ENCODE data around the gene NAV2. TPM values are rescaled to one million over a fixed set of nuclear protein-coding genes. Genes with fewer than 3 reads are reported as not detected.

The NAV2 gene
- total RNA-seq, 1 donor from 2014 or later, result 11.1 TPM

GRCh38 chr11:19845626-19846025 is 133.0 kb downstream of the NAV2 start:
- no peak for DNase-seq (ENCODE audit: low read depth)
- TF ChIP-seq, protein P1, sequence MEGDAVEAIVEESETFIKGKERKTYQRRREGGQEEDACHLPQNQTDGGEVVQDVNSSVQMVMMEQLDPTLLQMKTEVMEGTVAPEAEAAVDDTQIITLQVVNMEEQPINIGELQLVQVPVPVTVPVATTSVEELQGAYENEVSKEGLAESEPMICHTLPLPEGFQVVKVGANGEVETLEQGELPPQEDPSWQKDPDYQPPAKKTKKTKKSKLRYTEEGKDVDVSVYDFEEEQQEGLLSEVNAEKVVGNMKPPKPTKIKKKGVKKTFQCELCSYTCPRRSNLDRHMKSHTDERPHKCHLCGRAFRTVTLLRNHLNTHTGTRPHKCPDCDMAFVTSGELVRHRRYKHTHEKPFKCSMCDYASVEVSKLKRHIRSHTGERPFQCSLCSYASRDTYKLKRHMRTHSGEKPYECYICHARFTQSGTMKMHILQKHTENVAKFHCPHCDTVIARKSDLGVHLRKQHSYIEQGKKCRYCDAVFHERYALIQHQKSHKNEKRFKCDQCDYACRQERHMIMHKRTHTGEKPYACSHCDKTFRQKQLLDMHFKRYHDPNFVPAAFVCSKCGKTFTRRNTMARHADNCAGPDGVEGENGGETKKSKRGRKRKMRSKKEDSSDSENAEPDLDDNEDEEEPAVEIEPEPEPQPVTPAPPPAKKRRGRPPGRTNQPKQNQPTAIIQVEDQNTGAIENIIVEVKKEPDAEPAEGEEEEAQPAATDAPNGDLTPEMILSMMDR (IDR thresholded peaks at IDR 0.05; ENCODE audit: insufficient read depth, low read length, severe bottlenecking), result no peak
- no peaks in the 10 kb centered on the region for H3K27me3 ChIP-seq (ENCODE audit: control insufficient read depth, insufficient read depth, low read length)
- no peak for FAIRE-seq
- no peak overlapping the region for H3K4me3 ChIP-seq (ENCODE audit: low read depth, low read length)
- H3K36me3 ChIP-seq (ENCODE audit: control insufficient read depth, insufficient read depth, low read length), result no peaks in the 10 kb centered on the region

- Histone ChIP-seq H3K4me3 (ENCODE audit: low read depth, low read length) (no peak overlapping the region), H3K36me3 (ENCODE audit: control insufficient read depth, insufficient read depth, low read length) (no peaks in the 10 kb centered on the region), H3K27me3 (ENCODE audit: control insufficient read depth, insufficient read depth, low read length) (no peaks in the 10 kb centered on the region)
- FAIRE-seq (no peak), DNase-seq (ENCODE audit: low read depth) (no peak)
- TF ChIP-seq, protein P1 (IDR thresholded peaks at IDR 0.05; ENCODE audit: insufficient read depth, low read length, severe bottlenecking), result no peak
Measured at GRCh38 chr11:19846654-19847305, 134.1 kb downstream of the NAV2 start.

DNA sequence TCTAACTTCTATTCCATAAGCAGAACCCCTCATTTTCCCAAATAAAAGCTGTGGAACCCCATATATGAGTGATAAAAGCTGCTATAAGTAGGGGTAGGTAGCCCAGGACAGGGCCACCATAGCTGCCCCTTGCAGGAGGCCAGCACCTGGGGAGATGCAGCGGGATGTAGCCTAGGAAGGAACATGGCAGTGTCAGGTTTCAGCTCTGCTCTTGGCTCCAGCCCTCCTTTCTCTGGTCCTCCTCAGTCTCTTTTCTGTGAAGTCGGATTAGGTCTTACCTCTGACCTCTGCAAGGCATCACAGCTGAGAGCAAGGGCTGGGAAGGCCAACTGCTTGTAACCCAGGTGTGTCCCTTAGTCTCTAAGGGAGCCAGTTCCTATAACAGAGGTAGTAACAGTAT is 135.6 kb downstream of the NAV2 start:
- Histone ChIP-seq H3K36me3 (ENCODE audit: control insufficient read depth, insufficient read depth, low read length) (no peaks in the 10 kb centered on the region), H3K27me3 (ENCODE audit: control insufficient read depth, insufficient read depth, low read length) (no peaks in the 10 kb centered on the region), H3K4me3 (ENCODE audit: low read depth, low read length) (no peak overlapping the region)
- TF ChIP-seq, protein P1 (IDR thresholded peaks at IDR 0.05; ENCODE audit: insufficient read depth, low read length, severe bottlenecking), result no peak
- FAIRE-seq (no peak), DNase-seq (ENCODE audit: low read depth) (no peak)

GRCh38 chr11:19849107-19849789 is 136.6 kb downstream of the NAV2 start:
- no peak for DNase-seq (ENCODE audit: low read depth)
- H3K27me3 ChIP-seq (ENCODE audit: control insufficient read depth, insufficient read depth, low read length), result no peaks in the 10 kb centered on the region
- H3K4me3 ChIP-seq (ENCODE audit: low read depth, low read length), result no peak overlapping the region
- TF ChIP-seq, protein P1 (IDR thresholded peaks at IDR 0.05; ENCODE audit: insufficient read depth, low read length, severe bottlenecking), result no peak
- no peak for FAIRE-seq
- no peaks in the 10 kb centered on the region for H3K36me3 ChIP-seq (ENCODE audit: control insufficient read depth, insufficient read depth, low read length)

DNA sequence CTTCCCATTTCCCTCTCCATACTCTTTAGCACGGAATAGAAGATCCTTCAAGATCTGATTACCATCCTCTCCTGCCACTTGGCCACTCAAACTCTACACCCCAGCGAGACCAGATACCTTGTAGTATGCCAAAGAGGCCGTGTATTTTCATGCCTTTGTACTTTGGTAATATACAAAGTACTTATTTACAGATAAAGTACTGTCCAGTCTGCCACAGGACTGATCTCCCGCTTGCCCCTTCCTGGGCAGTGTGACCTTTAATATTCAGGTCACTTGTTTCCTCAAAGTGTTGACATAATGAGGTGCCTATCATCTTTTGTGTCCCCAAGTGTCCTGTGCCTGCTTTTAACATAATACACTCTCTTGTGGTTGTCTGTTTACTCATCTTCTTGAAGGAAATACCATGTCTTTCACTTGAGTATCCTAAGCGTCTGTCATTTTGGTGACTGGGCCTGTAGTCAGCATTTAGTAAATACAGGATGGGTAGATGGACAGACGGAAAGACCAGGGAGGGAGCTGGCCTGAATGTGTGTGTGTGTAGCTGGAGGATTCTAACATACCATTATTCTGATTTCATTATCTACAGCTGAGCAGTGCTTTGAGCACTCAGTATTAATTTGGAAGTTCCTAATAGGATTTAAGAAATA is 137.4 kb downstream of the NAV2 start:
- no peak overlapping the region for H3K4me3 ChIP-seq (ENCODE audit: low read depth, low read length)
- no peaks in the 10 kb centered on the region for H3K36me3 ChIP-seq (ENCODE audit: control insufficient read depth, insufficient read depth, low read length)
- no peaks in the 10 kb centered on the region for H3K27me3 ChIP-seq (ENCODE audit: control insufficient read depth, insufficient read depth, low read length)
- FAIRE-seq (no peak), DNase-seq (ENCODE audit: low read depth) (peak; percentile 22)
- TF ChIP-seq, protein P1 (IDR thresholded peaks at IDR 0.05; ENCODE audit: insufficient read depth, low read length, severe bottlenecking), result no peak

Measured in bronchial epithelial cell (primary cell).